Breast epithelium (tissue), 3 donors: ENCODE results near the gene TMEM179.

Experiments
- CTCF ChIP-seq, 3 donors: fragments of 450-650 bp; IDR thresholded peaks; one replicate each; pipeline ENCODE4 v1.5.1; 2016 to 2017; ENCODE audit warnings: antibody characterized with exemption in 3 of 3, mild to moderate bottlenecking in 3 of 3, moderate library complexity in 3 of 3
- POLR2A ChIP-seq: fragments of 450-650 bp; IDR thresholded peaks from one replicate; pipeline ENCODE4 v1.6.1; 2016; ENCODE audit warnings: antibody characterized with exemption, mild to moderate bottlenecking, moderate library complexity

GRCh38 chr14:104546591-104547309 is 57.8 kb downstream of the TMEM179 start:
- TF ChIP-seq CTCF (IDR thresholded peaks at IDR 0.05), result no peak
- TF ChIP-seq POLR2A, result no peak
